ENCODE results near the gene NEU2. TPM values are rescaled to one million over a fixed set of nuclear protein-coding genes. Genes with fewer than 3 reads are reported as not detected.

The NEU2 gene
- total RNA-seq, 1 donor = not detected

DNA sequence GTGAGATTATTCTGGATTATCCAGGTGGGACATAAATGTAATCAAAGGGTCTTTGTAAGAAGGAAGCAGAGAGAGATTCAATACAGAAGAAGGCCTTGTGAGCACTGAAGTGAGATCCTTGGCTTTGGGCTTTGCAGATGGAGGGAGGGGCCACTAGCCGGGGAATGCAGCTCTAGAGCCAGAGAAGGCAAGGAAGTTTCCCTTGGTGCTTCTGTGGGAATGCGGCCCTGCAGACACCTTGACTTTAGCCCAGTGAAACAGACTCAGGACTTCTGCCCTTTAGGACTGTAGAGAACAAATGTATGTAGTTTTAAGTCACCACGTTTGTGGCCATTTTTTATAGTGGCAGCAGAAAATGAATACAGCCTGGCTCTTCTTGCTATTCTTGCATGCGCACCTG lies 8.1 kb downstream of the NEU2 start:
- H3K4me3 ChIP-seq (ENCODE audit: low read depth, low read length) = no peak overlapping the region
- TF ChIP-seq, protein P1, sequence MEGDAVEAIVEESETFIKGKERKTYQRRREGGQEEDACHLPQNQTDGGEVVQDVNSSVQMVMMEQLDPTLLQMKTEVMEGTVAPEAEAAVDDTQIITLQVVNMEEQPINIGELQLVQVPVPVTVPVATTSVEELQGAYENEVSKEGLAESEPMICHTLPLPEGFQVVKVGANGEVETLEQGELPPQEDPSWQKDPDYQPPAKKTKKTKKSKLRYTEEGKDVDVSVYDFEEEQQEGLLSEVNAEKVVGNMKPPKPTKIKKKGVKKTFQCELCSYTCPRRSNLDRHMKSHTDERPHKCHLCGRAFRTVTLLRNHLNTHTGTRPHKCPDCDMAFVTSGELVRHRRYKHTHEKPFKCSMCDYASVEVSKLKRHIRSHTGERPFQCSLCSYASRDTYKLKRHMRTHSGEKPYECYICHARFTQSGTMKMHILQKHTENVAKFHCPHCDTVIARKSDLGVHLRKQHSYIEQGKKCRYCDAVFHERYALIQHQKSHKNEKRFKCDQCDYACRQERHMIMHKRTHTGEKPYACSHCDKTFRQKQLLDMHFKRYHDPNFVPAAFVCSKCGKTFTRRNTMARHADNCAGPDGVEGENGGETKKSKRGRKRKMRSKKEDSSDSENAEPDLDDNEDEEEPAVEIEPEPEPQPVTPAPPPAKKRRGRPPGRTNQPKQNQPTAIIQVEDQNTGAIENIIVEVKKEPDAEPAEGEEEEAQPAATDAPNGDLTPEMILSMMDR (IDR thresholded peaks at IDR 0.05; ENCODE audit: insufficient read depth, low read length) = no peak
- DNase-seq (ENCODE audit: low read depth) = no peak

DNA sequence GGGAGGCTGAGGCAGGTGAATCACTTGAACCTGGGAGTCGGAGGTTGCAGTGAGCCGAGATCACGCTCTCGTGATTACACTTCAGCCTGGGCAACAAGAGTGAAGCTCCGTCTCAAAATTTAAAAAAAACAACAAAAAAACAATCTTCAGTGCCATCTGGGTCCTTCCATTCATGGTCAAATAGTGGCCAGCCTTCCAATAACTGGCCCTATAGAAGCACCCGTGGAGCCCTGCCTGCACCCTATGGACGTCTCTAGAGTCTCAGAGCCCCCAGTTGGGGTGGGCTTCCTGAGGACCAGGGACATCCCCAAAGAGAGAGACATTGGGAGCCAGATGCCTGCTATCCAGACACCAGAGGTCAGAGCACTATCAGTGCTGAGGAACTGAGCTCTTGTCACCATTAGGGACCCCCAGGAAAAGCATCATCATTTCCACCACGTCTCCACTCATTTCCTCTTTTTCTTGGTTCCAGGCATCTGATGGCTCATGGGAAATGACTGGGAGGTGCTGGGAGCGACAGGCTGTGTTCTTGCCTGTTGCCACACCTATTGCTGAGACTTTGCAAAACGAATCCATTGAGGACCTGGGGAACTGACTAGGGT lies 9.4 kb downstream of the NEU2 start:
- no peak overlapping the region for H3K4me3 ChIP-seq (ENCODE audit: low read depth, low read length)
- no peak for DNase-seq (ENCODE audit: low read depth)
- TF ChIP-seq, protein P1 (IDR thresholded peaks at IDR 0.05; ENCODE audit: insufficient read depth, low read length) = no peak

DNA sequence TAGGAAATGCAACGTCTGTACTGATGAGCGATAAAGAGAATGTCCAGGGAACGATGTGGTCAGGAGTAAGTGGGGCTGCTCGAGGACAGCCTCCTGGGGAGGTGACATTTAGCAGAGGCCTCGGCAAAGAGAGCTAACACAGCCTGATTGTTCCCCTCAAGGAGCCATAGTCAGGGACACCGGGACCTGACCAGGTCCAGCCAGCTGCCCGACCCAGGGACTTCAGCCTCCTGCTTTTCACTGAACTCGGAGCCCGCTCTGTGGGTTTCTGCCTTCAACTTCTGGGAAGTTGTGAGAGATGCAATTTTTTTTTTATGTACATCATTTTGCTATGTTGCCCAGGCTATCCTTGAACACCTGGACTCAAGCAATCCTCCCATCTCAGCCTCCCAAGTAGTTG lies 10.1 kb downstream of the NEU2 start:
- H3K4me3 ChIP-seq (ENCODE audit: low read depth, low read length) = no peak overlapping the region
- DNase-seq (ENCODE audit: low read depth) = no peak
- TF ChIP-seq, protein P1 (IDR thresholded peaks at IDR 0.05; ENCODE audit: insufficient read depth, low read length) = no peak

DNA sequence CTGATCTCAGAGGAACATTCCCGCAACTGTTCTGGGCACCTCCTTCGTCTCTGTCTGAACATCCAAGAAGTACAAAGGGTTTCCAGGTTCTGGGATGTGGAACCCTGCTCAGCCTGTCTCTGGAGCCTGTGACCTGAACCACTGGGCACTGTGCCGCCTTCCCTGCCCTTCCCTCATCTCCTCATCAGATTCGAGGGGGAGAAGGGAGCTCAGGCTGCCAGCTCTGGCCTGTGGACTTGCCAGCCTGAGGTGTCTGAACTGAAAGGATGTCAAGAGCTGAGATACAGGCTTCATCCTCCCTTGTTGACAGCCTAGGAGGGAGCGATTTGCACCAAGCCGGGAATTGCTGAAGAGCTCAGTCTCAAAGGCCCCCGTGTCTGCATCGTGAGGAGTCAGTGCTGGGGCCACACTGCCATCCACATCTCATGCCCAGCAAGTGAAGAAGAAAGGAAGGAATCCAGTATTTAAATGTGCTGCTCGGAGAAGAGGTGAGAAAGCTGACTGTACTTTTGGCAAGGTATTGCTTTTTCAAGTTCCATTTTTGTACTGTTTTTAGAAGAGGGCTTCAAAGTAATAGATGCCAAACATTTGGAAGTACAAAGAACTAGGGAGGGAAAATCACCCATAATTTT lies 12.6 kb downstream of the NEU2 start:
- TF ChIP-seq, protein P1 (IDR thresholded peaks at IDR 0.05; ENCODE audit: insufficient read depth, low read length) = no peak
- H3K4me3 ChIP-seq (ENCODE audit: low read depth, low read length) = no peak overlapping the region
- DNase-seq (ENCODE audit: low read depth) = no peak

DNA sequence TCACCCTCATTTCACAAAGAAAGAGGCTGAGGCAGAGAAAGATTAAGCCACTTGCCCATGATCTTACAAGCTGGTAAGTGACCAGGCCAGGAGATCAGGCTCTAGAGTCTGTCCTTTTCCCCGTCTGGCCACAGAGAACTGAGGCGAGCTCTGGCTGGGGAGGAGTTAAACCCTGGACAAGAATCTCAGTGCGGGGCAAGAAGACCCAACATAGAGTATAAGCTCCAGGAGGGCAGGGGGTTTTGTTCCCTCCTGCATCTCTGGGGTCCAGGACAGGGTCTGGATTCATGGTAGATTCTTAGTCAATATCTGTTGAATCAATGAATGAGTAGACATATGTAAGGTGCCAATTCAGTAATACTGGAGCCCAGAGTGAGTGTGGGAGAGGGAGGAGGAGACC lies 14.7 kb downstream of the NEU2 start:
- TF ChIP-seq, protein P1 (IDR thresholded peaks at IDR 0.05; ENCODE audit: insufficient read depth, low read length) = no peak
- no peak overlapping the region for H3K4me3 ChIP-seq (ENCODE audit: low read depth, low read length)
- no peak for DNase-seq (ENCODE audit: low read depth)

DNA sequence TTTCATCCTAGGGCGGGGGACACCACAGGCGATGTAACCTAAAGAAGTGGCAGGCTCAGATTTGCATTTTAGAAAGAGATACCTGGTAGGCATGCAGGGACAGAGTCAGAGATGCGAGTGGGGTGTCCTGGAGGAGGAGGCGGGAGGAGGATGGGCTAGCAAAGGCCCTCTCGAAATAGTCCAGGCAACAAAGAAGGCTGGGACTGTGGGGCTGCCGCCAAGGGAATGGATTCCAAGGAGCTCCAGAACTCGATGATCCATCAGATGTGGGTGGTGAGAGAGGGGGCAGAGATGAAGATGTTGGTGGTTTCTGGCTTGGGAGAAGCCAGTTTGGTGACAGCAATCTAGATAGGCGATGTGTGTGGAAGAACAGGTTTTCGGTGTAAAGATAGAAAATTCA lies 15.2 kb downstream of the NEU2 start:
- TF ChIP-seq, protein P1 (IDR thresholded peaks at IDR 0.05; ENCODE audit: insufficient read depth, low read length) = no peak
- DNase-seq (ENCODE audit: low read depth) = no peak
- H3K4me3 ChIP-seq (ENCODE audit: low read depth, low read length) = no peak overlapping the region
